NCI-H1105 treated with DMSO at 0.1 percent for 48 hours (cell line): ENCODE results near the gene DAO.

ENCODE experiments used
- DNase-seq: peaks from one replicate; lab custom pipeline; 2025; lab: John Stamatoyannopoulos, UW

Gene DAO

DNA sequence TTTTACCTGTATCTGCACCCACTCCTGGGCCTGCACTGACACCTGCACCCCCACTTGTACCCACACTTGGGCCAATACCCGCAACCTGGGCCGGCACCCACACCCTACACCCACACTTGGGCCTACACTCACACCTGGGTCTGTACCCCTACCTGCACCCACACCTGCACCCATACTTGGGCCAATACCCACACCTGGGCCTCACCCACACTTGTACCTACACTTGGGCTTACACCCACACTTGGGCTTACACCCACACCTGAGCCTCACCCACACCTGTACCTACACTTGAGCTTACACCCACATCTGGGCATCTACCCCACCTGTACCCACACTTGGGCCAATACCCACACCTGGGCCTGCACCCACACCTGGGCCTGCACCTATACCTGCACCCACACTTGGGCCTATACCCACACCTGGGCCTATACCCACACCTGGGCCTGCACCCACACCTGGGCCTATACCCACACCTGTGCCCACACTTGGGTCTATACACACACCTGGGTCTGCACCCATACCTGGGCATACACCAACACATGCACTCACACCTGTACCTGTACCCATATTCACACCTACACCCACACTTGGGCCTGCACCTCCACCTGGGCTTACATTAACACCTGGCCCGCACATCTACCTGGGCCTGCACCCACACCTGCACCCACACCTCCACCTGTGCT lies 39.2 kb downstream of the DAO start:
- DNase-seq: no peak

DNA sequence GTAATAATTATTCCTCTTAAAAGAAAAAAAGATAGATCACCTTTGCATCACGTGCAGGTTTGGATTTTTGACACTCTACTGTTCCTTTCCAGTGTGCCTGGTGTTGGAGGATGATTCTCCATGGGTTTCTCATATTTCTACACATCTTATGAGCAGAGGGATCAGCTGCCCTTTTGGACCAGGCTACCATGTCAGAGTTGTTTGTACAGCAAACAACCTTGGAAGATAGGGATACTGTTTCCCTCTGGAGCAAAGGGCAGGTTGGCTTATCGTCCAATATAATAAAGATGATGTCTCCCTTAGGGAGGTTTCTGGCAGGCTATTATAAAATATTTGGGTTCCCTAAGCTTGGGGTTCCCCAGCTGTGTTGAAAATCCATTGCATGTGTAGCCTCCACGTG lies 42.1 kb downstream of the DAO start:
- no peak for DNase-seq

- DNase-seq: no peak
These were observed 43.0 kb downstream of the DAO start for GRCh38 chr12:108922918-108923317.

DNA sequence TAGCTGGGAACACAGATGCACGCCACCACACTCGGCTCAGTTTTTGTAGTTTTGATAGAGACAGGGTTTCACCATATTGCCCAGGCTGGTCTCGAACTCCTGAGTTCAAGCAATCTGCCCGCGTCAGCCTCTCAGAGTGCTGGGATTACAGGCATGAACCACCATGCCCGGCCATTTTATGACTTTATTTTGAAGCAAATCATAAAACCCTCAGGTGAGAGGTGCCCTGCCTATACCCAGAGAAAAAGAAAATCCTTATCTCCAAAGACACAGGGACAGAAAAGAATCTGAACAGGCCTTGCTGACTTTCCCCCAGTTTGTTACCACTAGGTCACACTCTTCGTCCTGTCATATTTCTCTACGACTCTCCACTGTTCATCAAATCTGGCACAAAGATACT lies 48.8 kb downstream of the DAO start:
- DNase-seq: no peak

GRCh38 chr12:108930155-108930554 lies 50.3 kb downstream of the DAO start:
- no peak for DNase-seq

DNA sequence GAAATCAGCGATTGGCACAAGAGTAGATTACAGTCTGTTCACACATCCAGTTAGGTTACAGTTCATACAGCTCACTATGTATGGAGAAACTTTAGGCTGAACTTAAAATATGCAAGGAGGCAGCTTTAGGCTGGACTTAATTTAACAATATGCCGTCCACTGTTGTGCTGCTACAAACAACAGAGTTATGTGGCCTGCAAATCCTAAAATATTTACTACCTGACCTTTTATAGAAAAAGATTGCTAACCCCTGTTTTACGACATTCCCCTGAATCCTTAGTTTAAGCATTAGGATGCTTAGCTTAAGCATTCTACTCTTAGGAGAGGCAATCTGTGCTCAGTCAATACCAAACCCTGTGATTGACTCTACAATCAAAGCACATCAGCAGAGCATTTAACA lies 50.9 kb downstream of the DAO start:
- no peak for DNase-seq

DNA sequence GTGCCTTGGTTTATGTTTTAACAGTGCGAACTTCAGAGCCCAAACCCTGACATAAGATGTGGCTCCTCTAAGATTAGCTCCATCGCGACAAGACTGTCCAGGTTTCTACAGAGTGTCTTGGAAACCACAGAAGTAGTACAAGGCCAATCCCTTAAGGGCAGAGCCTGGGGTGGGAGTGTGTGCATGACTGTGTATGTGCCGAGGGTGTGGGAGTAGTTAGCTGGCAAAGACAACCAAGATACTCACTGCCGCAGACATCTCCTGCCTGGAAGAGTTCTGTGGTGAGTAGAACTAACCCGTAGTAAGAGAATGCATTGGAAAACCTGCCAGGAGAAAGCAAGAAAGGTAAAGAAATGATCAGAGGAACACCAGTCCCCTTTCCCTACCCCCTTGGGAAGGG lies 54.1 kb downstream of the DAO start:
- DNase-seq: no peak

DNA sequence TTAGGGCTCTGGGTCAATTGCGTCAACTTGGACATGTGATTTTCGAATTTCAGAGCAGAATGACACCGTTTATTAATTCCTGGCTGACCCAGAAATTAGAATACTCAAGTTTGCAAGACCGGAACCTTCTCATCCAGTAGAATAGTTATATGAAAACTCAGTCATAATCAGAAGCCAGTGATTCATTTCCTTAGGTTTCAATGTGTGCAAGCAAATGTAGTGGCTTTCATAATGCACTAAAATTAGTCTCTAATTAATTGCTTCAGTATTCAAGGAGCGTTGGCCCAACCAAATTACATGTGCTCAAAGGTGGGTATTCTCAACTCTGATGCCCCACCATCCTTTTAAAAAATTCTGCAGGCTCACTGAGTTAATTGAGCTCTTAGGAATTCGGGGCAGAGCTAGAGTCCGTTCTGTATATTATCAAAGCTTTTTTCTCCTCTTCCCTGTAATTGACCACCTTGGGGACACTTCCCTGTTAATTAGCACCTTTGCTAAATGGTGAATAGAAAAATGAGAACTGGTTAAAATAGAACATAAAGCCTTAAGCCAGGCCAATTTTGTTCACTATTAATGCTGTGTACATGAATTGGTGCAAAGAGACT lies 55.4 kb downstream of the DAO start:
- no peak for DNase-seq

DNA sequence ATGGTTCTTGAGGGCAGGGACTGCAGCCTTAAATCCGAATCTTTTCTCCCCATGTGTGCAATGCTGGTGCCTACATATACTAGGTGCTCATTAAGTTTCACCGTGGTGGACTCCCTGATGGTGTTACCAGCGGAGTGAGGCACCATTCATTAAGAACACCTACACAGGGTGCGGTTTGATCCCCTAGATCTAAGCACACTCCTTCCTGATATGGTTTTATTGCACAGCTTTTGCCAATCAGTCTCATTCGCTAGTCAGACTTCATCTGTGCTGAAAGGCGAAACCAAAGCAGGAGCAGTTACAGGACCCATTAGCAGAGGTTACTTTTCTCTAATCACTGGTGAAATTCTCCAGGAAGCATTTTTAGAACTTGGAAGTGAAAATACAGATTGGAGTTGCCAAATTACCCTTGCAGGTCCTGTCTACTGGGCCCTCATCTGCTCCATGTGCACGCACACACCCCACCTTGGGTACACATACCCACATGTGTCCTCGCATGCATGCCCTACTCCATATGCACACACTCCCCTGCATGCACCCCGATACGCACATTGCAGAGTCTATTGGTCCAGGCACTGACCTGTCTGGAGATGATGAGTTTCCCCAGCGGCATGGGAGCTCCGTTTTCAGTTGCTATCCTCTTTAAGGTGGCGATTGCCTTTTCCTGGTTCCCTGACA lies 58.5 kb downstream of the DAO start:
- no peak for DNase-seq

- no peak for DNase-seq
These were observed 59.7 kb downstream of the DAO start for GRCh38 chr12:108939594-108939993.

GRCh38 chr12:108940138-108940537 lies 60.2 kb downstream of the DAO start:
- no peak for DNase-seq

- DNase-seq: no peak
These were observed 67.2 kb downstream of the DAO start for GRCh38 chr12:108947097-108947496.

DNA sequence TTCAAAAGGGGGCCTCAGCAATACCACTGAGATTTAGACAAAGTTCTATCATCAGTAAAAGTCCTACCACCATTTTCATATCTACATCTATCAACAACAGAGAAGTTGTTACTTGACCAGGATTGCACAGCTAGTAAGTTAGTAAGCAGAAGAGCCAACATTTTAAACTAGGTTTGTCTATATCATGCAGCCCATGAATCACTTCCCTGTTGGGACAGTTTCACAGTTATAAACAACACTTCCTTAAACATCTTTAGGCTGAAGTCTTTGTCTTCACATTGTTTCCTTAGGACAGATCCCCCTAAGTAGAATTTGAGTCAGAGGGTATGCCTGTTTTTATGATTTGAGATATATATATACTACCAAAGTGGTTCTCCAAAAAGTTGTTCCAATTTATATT lies 68.5 kb downstream of the DAO start:
- no peak for DNase-seq

GRCh38 chr12:108949976-108950375 lies 70.1 kb downstream of the DAO start:
- DNase-seq: no peak
